GM19035 (cell line): ENCODE measurements around the gene PIGX.

Experiments used
- ATAC-seq: cut with Tn5 transposase; IDR thresholded peaks from one replicate; pipeline ENCODE4 v1.9.1; 2021; ENCODE audit not compliant: unreplicated experiment

The PIGX gene

DNA sequence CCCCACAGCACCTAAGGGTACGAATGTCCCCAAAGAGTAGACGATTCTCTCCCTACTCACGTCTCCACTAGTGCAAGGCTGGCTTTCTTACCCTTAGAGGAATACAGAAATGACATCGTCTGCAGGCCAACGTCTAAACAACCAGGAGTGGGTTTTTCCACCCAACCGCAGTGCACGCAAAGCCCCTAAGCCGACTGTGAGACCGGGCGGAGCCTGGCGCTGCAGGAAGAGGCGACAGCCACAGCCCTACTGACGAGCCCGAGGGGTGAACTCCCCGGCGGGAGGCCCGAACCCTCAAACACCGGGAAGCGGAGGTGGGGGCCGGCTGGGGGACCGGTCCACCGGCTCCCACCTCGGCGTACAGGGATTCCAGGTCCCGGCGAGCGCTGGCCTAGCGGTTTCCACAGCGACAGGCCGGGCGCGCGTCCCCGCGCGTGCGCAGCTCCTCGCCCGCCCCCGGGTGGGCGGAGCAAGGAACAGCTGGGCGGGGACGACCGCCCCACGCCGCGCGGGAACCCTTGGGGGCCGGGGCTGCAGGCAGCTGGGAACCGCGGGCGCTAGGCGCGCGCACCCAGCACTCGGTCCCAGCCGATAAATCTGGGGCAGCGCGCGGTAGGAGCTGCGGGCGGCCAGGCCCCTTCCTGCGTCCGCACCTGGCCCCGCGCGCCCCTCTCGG lies at the start of gene PIGX, which contains the start of gene CEP19:
PIGX (plus strand) TSS at position 540 of the 676 bp plus-strand sequence.
CEP19 (minus strand) TSS at position 413 of the 676 bp plus-strand sequence. CDS start 3,593 bp downstream, outside the sequence.
- peak; percentile 77 for ATAC-seq

DNA sequence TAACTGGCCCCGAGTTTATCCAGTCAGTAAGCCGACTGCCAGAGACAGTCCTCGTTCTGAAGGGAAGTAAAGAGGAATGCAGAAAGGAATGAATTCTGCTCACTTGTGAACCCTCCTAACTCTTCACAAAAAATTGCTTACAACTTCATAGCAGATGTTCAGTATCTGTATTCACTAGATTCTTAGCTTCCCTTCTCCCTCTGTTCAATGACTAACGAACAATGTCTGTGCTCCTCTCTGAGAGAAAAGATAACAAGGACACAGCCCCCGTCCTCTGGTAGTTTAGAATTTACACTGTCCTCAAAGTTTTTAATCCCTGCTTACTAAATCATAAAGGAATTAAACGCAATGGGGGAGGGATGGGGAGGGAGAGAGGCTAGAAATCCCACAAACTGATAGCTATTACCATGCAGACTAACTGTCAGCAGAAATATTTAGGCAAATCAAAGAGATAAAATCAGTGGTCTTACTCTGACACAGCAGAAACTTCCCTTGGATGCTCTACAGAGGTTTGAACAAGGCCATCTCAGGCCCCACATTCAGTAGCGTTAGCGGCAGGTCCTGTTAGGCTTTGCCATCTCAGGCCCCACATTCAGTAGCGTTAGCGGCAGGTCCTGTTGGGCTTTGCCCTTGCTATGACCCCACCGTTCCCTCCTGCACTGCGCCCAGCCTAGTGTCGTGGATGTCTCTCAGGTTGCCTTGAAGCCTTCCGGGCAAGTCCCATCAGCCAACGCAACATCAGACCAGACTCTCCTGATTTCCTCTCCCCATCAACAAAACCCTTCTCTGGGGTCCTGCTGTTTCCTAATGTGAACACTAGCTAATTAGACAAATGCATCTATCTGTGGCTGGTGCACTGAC lies 49.2 kb upstream of the PIGX start:
- ATAC-seq = no peak

DNA sequence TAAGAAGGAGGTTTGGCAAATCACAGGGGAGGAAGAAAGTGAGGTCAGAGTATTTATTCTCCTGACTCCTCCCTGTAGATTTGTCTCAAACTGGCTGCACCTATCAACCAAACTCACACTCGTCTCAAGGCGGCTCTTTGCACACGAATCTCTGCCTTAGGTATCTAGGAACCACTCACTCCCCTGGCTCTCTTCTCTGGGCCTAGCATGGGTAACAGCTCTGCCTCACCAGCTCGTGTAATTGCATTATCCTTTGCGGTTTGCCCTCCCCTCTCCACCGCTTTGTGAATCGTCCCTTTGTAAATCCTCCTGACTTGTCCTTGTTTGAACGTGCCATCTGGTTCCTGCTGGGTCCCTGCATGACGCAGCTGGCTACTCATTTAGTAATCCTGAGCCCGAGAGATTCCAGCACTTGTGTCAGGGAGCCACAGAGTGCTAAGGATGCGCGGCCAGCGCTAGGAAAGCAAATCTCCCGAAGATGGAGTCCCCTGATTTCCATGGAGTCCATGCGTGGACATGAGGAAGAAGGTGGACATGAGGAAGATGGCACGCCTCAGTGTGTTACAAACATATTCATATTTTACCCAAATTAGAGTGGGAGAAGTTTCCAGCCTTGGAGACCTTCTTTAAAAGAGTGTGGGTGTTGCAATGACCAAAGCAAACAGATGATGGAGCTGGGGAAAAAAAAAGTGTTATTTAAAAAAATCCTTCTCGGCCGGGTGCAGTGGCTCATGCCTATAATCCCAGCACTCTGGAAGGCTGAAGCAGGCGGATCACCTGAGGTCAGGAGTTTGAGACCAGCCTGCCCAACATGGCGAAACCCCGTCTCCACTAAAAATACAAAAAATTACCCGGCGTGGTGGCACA lies 45.9 kb upstream of the PIGX start:
- ATAC-seq = no peak

DNA sequence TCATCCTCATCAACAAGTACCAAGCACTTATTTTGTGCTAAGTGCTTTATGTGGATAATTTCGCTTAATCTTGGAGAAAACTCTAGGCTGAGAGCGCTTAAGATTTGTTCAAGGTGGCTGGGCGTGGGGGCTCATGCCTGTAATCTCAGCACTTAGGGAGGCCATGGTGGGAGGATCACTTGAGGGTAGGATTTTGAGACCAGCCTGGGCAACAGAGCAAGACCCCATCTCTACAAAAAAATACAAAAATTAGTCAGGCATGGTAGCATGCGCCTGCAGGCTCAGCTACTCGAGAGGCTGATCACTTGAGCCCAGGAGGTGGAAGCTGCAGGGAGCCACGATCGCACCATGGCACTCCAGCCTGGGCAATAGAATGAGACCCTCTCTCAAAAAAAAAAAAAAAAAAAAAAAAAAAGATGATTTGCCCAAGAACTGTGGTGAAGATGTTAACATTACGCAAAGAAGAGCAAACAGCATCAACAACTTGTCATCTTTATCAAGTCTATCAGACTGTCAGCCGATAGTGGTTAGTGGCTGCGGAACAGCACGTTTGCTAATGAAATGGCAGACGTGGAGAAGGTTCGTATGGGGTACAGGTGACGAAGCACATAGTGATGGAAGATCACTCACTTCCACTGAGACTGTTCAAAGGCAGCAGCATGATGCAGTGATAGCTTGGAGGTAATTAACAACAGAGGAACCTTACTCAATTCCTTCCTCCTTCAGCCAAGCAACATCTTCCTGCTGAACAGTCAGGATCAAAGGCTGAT lies 44.9 kb upstream of the PIGX start:
- no peak for ATAC-seq

DNA sequence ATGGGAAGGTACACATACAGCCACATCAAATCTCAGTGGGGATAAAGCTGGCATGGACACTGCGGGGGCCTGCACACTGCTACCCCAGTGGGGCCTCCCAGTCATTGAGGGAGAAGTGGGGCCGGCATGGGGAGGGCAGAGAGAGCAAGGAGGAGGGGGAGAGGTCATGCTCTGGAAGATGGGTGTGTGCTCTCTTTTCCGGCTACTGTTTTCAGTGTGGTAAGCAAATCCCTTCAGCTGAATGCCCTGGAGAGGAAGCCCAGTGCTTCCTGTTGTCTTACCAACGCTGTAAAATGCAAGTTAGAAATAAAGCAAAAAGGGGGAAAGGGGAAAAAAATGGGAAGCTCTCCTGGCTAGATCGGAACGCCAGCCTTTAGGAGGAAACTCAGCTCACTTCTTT lies 41.8 kb upstream of the PIGX start:
- no peak for ATAC-seq

DNA sequence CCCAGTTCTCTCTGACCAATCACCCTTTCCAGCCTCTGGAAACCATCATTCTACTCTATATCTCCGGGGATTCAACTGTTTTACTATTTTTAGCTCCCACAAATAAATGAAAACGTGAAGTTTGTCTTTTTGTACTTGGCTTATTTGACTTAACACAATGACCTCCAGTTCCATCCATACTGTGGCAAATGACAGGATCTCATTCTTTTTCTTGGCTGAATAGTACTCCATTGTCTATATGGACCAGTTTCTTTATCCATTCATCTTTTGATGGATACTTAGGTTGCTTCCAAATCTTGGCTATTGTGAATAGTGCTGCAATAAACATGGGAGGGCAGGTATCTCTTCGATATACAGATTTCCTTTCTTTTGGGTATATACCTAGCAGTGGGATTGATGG lies 38.5 kb upstream of the PIGX start:
- ATAC-seq = no peak

DNA sequence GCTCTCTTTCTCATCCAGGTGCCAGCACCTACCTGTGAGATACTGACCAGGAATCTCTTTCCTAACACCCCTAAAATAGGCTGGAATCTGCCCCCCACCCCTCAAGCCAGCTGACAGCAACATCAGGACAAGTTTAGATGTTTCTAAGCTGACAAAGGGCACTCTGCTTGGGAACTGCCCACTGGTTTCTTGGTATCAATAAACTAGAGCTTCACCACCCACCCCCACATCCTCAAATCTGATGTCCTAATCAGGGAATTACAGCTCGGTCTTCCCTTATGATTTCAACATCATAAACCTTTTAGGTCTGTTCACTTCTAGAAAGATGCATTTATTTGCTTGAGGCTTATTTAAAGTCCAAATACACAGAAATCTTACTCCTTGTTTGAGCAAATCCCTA lies 34.8 kb upstream of the PIGX start:
- ATAC-seq = no peak

DNA sequence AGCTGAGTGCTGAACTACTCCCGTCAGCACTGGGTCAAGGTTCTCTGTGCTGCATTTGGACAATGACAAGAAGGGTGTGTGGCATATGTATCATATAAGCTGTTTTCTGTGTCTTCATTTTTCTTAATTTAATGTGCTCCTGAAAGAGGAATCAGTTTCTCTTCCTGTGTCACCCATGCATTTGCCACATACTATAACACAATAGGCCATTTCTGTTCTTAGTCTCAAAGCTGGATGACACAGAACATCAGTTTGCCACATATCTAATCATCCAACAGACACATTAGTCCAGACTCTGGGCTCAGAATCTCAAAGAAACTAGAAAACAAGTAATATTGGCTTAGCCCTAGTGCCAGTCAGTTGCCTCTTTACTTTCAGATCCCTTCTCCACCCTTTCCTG lies 34.2 kb upstream of the PIGX start:
- ATAC-seq = no peak

DNA sequence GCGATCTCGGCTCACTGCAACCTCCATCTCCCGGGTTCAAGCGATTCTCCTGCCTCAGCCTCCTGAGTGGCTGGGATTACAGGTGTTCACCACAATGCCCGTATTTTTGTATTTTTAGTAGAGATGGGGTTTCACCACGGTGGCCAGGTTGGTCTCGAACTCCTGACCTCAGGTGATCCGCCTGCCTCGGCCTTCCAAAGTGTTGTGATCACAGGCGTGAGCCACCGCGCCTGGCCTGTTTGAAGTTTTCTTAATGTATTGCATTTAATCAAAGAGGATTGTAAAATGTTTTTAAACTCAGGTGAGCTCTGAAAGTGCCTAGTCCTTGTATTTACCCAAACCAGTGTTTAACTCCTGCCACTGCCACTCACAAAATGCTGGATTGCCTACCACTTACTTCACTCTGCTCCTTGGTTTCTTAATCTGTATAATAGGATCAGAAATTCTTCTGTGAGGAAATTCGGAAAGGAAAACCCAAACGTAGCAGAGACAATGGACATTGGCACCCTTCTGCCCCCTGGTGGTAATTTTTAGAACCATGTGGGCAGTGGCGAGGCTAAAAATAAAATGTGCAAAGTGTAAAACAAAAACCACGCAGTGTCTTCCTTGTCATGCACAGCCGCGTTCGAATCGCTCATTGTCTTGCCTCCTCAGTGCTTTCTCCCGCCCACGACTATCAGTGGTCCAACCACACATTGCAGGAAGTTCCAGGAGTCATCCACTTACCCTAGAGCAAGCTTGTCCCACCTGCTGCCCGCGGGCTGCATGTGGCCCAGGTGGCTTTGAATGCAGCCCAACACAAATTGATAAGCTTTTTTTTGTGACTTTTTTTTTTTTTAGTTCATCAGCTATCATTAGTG lies 27.4 kb upstream of the PIGX start:
- peak; percentile 80 for ATAC-seq

DNA sequence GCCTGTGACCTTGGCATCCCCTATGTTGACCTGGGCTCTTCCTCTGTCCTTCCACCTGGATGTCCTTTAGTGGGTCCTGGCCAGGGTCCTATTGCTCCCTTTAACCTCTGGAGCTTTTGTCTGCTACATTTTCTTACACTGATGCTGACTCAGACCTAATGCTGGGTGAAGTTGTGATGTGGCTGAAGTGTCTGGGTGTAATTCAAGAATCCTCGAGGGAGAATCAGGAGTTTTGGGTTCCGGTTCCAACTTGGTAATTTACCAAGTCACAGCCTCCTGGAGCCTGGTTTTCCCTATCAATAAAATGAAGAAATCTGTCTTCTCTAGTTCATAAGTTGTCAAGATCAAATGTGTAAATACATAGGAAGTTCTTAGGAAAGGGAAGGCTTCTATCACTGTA lies 25.7 kb upstream of the PIGX start:
- no peak for ATAC-seq

DNA sequence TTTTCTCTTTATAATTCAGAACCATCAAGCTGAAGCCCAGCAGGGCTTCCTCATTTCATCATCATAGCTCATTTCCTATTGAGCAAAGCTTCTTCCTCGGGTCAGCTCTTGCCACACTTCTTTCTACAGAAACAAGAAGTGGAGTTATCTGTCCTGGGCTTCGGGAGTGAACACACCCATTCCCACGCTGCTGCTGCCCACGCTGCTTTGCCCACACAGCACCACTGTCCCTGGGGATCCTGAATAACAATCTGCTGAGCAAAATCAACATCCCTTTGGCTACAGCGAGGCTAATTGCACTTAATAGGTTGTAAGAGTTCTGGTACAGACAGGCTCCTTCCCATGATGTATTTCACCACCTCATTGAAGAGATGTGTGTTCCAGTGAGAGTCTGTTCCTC lies 23.8 kb upstream of the PIGX start:
- no peak for ATAC-seq

DNA sequence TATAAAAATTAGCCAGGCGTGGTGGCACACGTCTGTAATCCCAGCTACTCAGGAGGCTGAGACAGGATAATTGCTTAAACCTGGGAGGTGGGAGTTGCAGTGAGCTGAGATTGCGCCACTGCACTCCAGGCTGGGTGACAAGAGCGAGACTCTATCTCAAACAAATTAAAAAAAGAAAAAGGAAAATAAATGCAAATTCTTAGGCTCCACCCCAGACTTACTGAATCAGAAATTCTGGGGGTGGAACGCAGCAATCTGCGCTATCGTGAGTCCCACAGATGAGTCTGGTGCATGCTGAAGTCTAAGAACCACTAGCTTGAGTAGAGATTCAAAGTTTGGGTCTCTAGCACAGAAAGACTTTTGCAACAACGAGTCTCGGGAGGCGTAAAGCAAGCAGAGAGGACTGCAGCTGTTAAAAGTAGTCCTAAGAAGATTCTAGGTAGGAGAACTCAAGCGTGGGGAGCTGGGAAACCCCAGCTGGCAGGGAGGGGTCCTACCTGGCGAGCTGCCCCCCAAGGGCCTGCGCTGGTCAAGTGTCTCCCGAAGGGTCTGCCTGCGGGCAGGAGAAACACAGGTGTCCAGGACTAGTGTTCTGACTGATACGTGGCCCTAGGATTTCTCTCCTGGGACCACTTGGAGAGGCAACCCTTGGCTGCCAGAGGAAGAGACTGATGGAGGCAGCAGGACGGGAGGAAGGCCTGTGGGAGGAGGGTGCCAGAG lies 22.1 kb upstream of the PIGX start:
- no peak for ATAC-seq

DNA sequence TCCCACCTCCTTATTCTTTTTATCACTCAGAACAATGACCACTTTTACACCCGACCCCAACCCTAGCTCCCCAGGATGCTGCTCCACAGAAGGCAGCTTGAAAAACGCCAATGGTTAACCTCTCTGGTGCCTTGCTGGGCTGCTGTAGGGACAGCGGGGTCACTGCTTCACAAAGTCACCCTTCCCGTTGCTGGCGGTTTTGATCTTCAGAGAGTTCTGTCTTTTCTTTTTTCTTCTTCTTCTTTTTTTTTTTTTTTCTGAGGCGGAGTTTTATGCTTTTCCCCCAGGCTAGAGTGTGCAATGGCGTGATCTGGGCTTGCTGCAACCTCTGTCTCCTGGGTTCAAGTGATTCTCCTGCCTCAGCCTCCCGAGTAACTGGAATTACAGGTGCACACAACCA lies 20.8 kb upstream of the PIGX start:
- ATAC-seq = no peak

DNA sequence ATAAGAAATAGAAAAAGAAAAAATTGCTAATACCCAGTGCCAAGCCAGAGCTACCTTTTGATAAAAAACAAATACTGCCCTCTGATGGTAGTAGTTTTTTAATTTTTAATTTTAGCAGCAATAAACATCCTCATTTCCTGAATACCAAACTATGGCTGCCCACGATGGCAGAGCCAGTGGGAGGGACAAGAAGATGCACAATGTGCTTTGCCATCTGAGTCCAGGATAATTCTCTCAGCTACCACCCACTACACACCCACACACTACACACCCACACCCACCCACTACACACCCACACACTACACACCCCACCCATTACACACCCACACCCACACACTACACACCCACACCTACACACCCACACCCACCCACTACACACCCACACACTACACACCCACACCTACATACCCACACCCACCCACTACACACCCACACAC lies 18.0 kb upstream of the PIGX start:
- no peak for ATAC-seq

DNA sequence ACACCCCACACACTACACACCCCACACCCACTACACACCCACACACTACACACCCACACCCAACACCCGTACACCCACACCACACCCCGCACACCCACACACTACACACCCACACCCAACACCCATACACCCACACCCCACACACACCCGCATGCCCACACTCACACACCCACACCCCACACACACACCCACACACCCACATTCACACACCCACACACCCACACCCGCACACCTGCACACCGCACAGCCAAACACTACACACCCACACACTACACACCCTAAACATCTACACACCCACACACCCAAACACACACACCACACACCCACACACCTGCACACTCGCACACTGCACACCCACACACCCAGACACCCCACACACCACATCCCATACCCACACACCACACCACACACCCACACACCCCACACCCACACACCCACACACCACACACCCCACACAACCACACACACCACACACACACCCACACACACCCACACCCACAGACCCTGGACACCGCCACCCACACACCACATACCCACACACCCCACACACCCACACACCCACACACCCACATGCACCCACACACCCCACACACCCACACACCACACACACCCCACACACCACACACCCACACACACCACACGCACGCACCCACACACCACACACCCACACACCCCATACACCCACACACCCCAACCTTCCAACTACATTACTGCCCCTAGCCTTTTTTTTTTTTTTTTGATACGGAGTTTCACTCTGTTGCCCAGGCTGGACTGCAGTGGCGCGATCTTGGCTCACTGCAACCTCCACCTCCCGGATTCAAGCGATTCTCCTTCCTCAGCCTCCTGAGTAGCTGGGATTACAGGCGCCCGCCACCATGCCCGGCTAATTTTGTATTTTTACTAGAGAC lies 17.0 kb upstream of the PIGX start:
- no peak for ATAC-seq

DNA sequence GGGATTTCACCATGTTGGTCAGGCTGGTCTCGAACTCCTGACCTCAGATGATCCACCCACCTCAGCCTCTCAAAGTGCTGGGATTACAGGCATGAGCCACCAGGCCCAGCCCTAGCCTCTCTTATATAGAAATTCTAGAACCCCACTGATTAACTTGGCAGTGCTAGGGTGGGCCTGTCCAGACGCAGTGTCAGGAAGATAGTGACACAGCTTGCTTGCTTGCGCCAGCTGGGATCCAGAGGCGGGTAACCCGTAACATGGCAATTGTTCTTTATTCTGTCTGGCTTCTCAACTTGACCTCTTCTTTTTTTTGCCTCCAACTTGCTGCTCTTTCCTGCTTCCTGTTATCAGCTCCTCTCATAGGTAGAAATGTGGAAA lies 16.3 kb upstream of the PIGX start:
- ATAC-seq = no peak

DNA sequence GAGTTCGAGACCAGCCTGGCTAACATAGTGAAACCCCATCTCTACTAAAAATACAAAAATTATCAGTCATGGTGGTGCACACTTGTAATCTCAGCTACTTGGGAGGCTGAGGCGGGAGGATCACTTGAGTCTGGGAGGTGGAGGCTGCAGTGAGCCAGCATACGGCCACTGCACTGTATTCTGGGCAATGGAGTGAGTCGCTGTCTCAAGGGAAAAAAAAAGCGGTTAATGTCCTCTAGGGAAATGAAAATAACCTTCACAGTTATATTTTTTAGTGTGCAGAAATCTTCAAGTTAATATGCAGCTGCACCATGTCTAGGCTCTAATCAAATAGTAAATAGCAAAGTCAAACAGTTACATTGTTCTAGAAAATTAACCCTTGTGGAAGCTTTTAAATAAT lies 14.9 kb upstream of the PIGX start:
- ATAC-seq = no peak

DNA sequence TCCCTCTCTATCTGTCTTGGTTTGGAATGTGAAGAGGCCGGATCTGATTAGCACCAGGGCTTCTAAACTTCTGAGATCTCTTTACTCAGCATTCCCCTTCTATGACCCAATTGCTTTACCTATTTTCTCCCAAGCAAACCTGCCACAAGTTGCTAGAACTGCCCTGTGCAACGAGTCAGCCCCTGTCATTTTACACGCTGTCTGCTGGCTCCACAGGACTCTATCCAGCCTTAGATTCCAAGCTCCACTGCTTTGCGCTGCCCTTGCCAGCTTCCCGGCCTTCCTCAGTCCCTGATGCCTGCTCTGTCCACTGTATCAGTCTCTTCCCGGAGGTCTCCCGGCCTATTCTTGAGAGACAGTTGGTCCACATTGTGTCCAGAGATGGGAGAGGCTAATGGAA lies 12.4 kb upstream of the PIGX start:
- ATAC-seq = no peak
